Ovary (tissue), 3 donors: ENCODE data around the gene LRP8.

ENCODE experiments used
- EP300 ChIP-seq: sonication (generic); formaldehyde crosslinking; IDR thresholded peaks from one replicate; pipeline ENCODE4 v1.6.1; 2017; ENCODE audit warnings: antibody characterized with exemption
- POLR2A ChIP-seq: fragments of 450-650 bp; IDR thresholded peaks from one replicate; pipeline ENCODE4 v1.6.1; 2017; ENCODE audit warnings: antibody characterized with exemption, mild to moderate bottlenecking, moderate library complexity
- TF ChIP-seq, protein P1 (sequence below), 3 donors: fragments of 450-650 bp in 2 of 3; fragments of 200-600 bp in 1 of 3; IDR thresholded peaks; one replicate each; pipeline versions ENCODE4 v1.5.1 to v1.8.0; 2016 to 2022; ENCODE audit warnings: antibody characterized with exemption in 3 of 3, mild to moderate bottlenecking in 1 of 3
- donor health status: DM: no; HTN: no; CAD: no.

GRCh38 chr1:53311702-53312305 lies 16.1 kb downstream of the LRP8 start:
- TF ChIP-seq, protein P1, sequence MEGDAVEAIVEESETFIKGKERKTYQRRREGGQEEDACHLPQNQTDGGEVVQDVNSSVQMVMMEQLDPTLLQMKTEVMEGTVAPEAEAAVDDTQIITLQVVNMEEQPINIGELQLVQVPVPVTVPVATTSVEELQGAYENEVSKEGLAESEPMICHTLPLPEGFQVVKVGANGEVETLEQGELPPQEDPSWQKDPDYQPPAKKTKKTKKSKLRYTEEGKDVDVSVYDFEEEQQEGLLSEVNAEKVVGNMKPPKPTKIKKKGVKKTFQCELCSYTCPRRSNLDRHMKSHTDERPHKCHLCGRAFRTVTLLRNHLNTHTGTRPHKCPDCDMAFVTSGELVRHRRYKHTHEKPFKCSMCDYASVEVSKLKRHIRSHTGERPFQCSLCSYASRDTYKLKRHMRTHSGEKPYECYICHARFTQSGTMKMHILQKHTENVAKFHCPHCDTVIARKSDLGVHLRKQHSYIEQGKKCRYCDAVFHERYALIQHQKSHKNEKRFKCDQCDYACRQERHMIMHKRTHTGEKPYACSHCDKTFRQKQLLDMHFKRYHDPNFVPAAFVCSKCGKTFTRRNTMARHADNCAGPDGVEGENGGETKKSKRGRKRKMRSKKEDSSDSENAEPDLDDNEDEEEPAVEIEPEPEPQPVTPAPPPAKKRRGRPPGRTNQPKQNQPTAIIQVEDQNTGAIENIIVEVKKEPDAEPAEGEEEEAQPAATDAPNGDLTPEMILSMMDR (IDR thresholded peaks at IDR 0.05): no peak
- TF ChIP-seq EP300 (no peak), POLR2A (no peak)
